ENCODE data around the gene POU3F3.
A peak's percentile ranks its signal among the peaks of the same experiment; 100 is the strongest.

Gene POU3F3

GRCh38 chr2:104861351-104862057 is 7.6 kb downstream of the POU3F3 start:
- no peak for DNase-seq (ENCODE audit: low read depth)

- DNase-seq (ENCODE audit: low read depth), result no peak
Observed at GRCh38 chr2:104862058-104862941, 8.4 kb downstream of the POU3F3 start.

- DNase-seq (ENCODE audit: low read depth), result no peak
Observed at GRCh38 chr2:104863146-104863467, 9.2 kb downstream of the POU3F3 start.

- no peak for DNase-seq (ENCODE audit: low read depth)
Observed at GRCh38 chr2:104863468-104864279, 9.8 kb downstream of the POU3F3 start.

- no peak for DNase-seq (ENCODE audit: low read depth)
Observed at GRCh38 chr2:104864280-104865095, 10.6 kb downstream of the POU3F3 start.

GRCh38 chr2:104865096-104865470 is 11.2 kb downstream of the POU3F3 start:
- no peak for DNase-seq (ENCODE audit: low read depth)

- DNase-seq (ENCODE audit: low read depth), result no peak
Observed at GRCh38 chr2:104866122-104866864, 12.4 kb downstream of the POU3F3 start.

- no peak for DNase-seq (ENCODE audit: low read depth)
Observed at GRCh38 chr2:104866883-104867812, 13.2 kb downstream of the POU3F3 start.

GRCh38 chr2:104867813-104868504 is 14.0 kb downstream of the POU3F3 start:
- no peak for DNase-seq (ENCODE audit: low read depth)

GRCh38 chr2:104868505-104868866 is 14.6 kb downstream of the POU3F3 start:
- DNase-seq (ENCODE audit: low read depth), result no peak

- DNase-seq (ENCODE audit: low read depth), result no peak
Observed at GRCh38 chr2:104870100-104870975, 16.4 kb downstream of the POU3F3 start.

GRCh38 chr2:104871649-104871971 is 17.7 kb downstream of the POU3F3 start:
- no peak for DNase-seq (ENCODE audit: low read depth)

- no peak for DNase-seq (ENCODE audit: low read depth)
Observed at GRCh38 chr2:104871972-104872865, 18.3 kb downstream of the POU3F3 start.

- DNase-seq (ENCODE audit: low read depth), result peak; percentile 57
Observed at GRCh38 chr2:104872866-104873688, 19.2 kb downstream of the POU3F3 start.

GRCh38 chr2:104873689-104874054 is 19.8 kb downstream of the POU3F3 start:
- DNase-seq (ENCODE audit: low read depth), result no peak

- no peak for DNase-seq (ENCODE audit: low read depth)
Observed at GRCh38 chr2:104874230-104874629, 20.3 kb downstream of the POU3F3 start.

GRCh38 chr2:104875262-104875661 is 21.3 kb downstream of the POU3F3 start:
- DNase-seq (ENCODE audit: low read depth), result no peak
